Activated CD4-positive, alpha-beta memory T cell treated with anti-CD3 and anti-CD28 coated beads, Interleukin-2, amount 10 ng/mL, durations not matched to agents 7 days and 5 days (primary cell): ENCODE results near the gene GUCA1A. TPM values are rescaled to one million over a fixed set of nuclear protein-coding genes. Genes with fewer than 3 reads are reported as not detected.

Source experiments
- CTCF ChIA-PET: fragments of 350-600 bp; sonication (Branson Sonifier 250); formaldehyde crosslinking; loops from one replicate; lab custom pipeline; 2021; ENCODE audit warnings: antibody characterized with exemption, inconsistent platforms; lab: Charles Lee
- POLR2A ChIA-PET: fragments of 350-600 bp; sonication (Branson Sonifier 250); formaldehyde crosslinking; loops from one replicate; lab custom pipeline; 2021; ENCODE audit warnings: antibody characterized with exemption; lab: Charles Lee
- DNase-seq: peaks from one replicate; pipeline ENCODE4 v3.0.0-alpha.2; 2020
- H3K27ac Mint-ChIP-seq: one replicate; pipeline ENCODE4 v1.8.0; 2021; ENCODE audit warnings: mild to moderate bottlenecking, mixed read lengths
- H3K27me3 Mint-ChIP-seq: one replicate; pipeline ENCODE4 v1.8.0; 2021; ENCODE audit warnings: mixed read lengths
- H3K36me3 Mint-ChIP-seq: one replicate; pipeline ENCODE4 v1.8.0; 2021; ENCODE audit warnings: low read depth, mixed read lengths
- H3K4me1 Mint-ChIP-seq: one replicate; pipeline ENCODE4 v1.8.0; 2021; ENCODE audit warnings: mixed read lengths
- H3K4me3 Mint-ChIP-seq: one replicate; pipeline ENCODE4 v1.8.0; 2021; ENCODE audit warnings: mild to moderate bottlenecking, mixed read lengths
- H3K9me3 Mint-ChIP-seq: one replicate; pipeline ENCODE4 v1.8.0; 2021; ENCODE audit warnings: mixed read lengths
- total RNA-seq, 2 experiments: library from RNA; stranded (reverse); gene quantifications; one replicate each; pipeline ENCODE4 v1.2.3, GENCODE V29; 2021

The GUCA1A gene
- total RNA-seq, 2 experiments from 2014 or later = not detected

DNA sequence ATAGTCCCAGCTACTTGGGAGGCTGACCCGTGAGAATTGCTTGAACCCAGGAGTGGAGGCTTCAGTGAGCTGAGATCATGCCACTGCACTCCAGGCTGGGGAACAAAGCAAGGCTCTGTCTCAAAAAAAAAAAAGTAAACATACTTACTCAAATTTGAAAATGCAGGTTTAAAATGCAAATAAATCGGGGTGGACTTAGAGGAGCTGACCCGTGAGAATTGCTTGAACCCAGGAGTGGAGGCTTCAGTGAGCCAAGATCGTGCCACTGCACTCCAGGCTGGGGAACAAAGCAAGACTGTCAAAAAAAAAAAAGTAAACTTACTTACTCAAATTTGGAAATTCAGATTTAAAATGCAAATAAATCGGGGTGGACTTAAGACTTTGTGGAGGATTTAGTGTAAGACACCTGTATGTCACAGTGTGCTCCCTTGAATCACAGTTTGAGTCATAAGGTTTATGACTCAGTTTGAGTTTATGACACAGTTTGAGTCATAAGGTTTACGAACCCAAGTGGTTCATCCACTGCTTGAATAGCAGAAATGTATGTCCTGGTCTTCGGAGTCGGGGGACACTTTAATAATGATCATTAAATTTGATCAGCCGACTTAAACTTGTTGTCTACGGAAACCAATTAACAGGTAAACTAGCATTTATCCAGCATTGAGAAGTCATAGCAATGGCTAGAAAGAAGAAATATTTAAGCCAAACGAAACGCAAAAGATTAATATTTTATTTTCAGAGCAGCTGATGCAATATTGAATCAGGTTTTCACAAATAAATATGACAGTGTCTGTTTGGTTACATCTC lies 51.3 kb downstream of the GUCA1A start:
- Mint-ChIP-seq H3K4me3 (no peak overlapping the region), H3K36me3 (peaks cover 11% of the 10 kb centered on the region), H3K27me3 (no peaks in the 10 kb centered on the region), H3K27ac (peak overlapping the region; percentile 69), H3K9me3 (no peaks in the 10 kb centered on the region), H3K4me1 (peaks cover 12% of the 10 kb centered on the region)
- DNase-seq = no peak
- ChIA-PET POLR2A (interaction anchor here (1.3 kb wide), 1 partner anchor 339 kb away, joined by 4 read pairs; the partner anchor contains the start of gene UBR2), CTCF (interaction anchor here (0.6 to 3.3 kb wide), 4 partner anchors 10 to 324 kb away, joined by 3 to 15 read pairs (median 6); no protein-coding TSS in a partner anchor)

DNA sequence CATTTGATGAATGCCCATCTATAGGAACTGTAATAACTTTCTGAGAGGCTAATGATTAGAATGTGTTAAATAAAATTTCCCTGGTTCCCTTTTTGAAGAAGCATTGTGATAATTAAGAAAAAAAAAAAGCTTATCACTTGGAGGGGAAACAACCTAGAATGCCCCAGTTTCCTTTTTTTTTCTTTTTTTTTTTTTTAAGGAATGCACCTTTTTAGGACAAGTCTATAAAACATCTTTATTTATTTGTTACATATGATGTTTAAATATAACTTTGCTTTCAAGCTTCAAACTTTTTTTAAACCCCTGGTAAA lies 51.8 kb downstream of the GUCA1A start:
- no peak overlapping the region for H3K4me3 Mint-ChIP-seq
- POLR2A ChIA-PET = interaction anchor here (1.3 kb wide), 1 partner anchor 339 kb away, joined by 4 read pairs; the partner anchor contains the start of gene UBR2

DNA sequence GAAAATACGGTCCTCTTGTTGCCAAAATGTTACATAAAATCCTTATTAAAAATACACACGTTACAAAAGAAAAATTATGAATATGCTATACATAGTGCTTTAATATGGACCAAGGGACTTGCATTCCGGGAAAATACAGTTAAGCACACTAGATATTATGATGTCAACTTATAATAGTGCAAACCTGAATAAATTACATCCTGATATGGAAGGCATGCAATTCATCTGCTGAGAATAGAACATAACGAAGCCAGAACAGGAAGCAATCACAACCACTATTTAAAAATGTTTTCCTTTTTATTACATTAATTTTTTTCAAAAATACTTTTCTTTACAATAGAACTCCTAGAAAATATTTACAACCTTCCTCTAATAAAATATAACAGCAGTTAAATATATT lies 52.3 kb downstream of the GUCA1A start:
- Mint-ChIP-seq H3K36me3 (peaks cover 12% of the 10 kb centered on the region), H3K27ac (no peak overlapping the region), H3K4me1 (peaks cover 12% of the 10 kb centered on the region), H3K9me3 (no peaks in the 10 kb centered on the region), H3K27me3 (no peaks in the 10 kb centered on the region), H3K4me3 (no peak overlapping the region)
- ChIA-PET POLR2A (interaction anchor here (1.3 kb wide), 1 partner anchor 338 kb away, joined by 4 read pairs; the partner anchor contains the start of gene UBR2), CTCF (interaction anchor here (0.7 to 3.3 kb wide), 3 partner anchors 11 to 322 kb away, joined by 3 to 15 read pairs (median 9); no protein-coding TSS in a partner anchor)
- DNase-seq = no peak

More for the DNA sequence above, 51.8 kb downstream of the GUCA1A start:
- Mint-ChIP-seq H3K36me3 (peaks cover 12% of the 10 kb centered on the region), H3K27me3 (no peaks in the 10 kb centered on the region), H3K4me1 (peaks cover 12% of the 10 kb centered on the region), H3K27ac (peak overlapping the region; percentile 47), H3K9me3 (no peaks in the 10 kb centered on the region)
- DNase-seq = no peak
- CTCF ChIA-PET = interaction anchor here (0.7 to 3.3 kb wide), 3 partner anchors 10 to 323 kb away, joined by 3 to 15 read pairs (median 9); no protein-coding TSS in a partner anchor

DNA sequence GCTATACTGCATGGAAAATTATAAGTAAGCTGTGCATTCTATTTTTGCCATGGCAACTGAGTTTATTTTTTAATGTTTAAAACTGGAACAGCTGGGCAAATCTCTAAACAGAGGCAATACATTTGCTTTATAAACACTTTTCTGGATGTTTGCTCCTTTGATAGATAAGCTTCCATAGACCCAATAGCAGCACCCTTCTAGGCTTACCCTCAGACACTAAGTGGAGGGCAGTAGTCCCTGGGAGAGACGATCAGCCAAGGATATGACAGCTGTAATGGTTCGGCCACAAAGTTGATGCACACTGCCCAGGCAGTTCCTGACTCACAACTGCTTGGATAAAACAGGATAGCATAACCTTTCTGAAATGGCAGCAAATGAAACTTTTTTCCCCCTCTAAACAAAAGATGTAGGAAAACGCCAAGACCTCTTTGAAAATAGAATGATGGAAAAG lies 53.0 kb downstream of the GUCA1A start:
- ChIA-PET POLR2A (no interaction called here), CTCF (interaction anchor here (1.1 to 3.3 kb wide), 3 partner anchors 9 to 321 kb away, joined by 3 to 15 read pairs (median 9); no protein-coding TSS in a partner anchor)
- no peak for DNase-seq
- Mint-ChIP-seq H3K4me1 (peaks cover 10% of the 10 kb centered on the region), H3K27me3 (no peaks in the 10 kb centered on the region), H3K36me3 (peaks cover 12% of the 10 kb centered on the region), H3K9me3 (no peaks in the 10 kb centered on the region), H3K27ac (no peak overlapping the region), H3K4me3 (no peak overlapping the region)

DNA sequence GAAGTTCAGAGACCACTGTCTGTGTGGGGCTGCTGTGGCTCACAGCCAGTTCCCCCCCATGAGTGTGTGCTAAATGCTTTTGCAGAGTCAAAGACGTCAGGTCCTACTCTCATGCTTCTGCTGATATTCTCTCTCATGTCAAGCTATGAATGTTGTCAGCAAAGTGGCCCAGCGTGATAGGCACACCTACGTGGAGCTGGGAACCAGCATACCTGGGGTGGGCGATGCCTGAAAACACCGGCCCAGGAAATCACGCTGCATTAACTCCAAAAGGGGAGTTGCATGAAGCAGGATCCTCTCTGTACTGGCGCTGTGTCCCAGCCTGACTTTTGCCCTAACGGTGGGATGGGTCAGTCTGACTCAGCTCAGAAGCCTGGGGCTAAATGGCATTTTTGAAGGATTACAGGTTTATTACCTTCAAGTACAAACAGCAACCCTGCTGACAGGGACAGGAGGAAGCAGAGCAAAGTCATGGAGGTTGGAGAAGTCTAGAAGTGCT lies 53.5 kb downstream of the GUCA1A start:
- ChIA-PET CTCF (interaction anchor here (1.1 to 3.3 kb wide), 3 partner anchors 10 to 321 kb away, joined by 3 to 15 read pairs (median 9); no protein-coding TSS in a partner anchor), POLR2A (no interaction called here)
- H3K27ac Mint-ChIP-seq = no peak overlapping the region
- peaks cover 12% of the 10 kb centered on the region for H3K36me3 Mint-ChIP-seq
- no peak overlapping the region for H3K4me3 Mint-ChIP-seq
- no peaks in the 10 kb centered on the region for H3K27me3 Mint-ChIP-seq
- DNase-seq = no peak
- H3K4me1 Mint-ChIP-seq = peaks cover 10% of the 10 kb centered on the region
- no peaks in the 10 kb centered on the region for H3K9me3 Mint-ChIP-seq

DNA sequence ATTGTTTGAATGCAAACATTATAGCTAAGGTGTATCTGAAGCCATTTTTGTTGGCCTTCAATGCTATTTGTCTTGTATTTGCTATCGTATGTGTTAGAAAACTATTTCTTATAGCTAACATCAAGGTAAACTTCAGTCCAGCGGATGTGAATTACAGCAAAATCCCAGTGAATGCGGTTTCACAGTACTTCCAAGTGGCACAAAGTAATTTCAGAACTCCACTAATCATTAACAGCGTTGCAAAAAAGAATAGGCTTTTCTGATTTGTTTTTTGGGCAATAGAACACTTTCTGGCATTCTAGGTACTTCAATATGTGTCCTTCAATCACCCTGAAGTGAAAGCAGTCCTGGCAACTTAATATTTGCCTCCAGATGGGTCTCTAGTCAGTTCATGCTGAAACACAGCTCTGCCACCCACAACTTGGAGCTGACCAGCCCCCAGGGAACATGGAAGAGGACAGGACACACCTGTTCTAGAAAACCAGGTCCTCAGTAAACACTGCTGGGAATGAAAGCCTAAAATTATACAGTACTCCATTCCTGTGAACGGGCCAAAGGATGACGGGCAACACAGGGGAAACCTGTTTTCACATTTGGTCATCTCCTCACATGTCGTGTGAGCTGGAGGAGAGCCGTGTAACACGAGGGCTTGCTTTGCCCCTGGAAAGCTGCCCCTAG lies 54.1 kb downstream of the GUCA1A start:
- peaks cover 10% of the 10 kb centered on the region for H3K4me1 Mint-ChIP-seq
- H3K9me3 Mint-ChIP-seq = no peaks in the 10 kb centered on the region
- no peak overlapping the region for H3K27ac Mint-ChIP-seq
- peaks cover 18% of the 10 kb centered on the region for H3K36me3 Mint-ChIP-seq
- POLR2A ChIA-PET = no interaction called here
- no peaks in the 10 kb centered on the region for H3K27me3 Mint-ChIP-seq
- H3K4me3 Mint-ChIP-seq = no peak overlapping the region
- DNase-seq = no peak
- CTCF ChIA-PET = interaction anchor here (1.1 to 3.3 kb wide), 2 partner anchors 10 to 320 kb away, joined by 3 to 15 read pairs; no protein-coding TSS in a partner anchor

DNA sequence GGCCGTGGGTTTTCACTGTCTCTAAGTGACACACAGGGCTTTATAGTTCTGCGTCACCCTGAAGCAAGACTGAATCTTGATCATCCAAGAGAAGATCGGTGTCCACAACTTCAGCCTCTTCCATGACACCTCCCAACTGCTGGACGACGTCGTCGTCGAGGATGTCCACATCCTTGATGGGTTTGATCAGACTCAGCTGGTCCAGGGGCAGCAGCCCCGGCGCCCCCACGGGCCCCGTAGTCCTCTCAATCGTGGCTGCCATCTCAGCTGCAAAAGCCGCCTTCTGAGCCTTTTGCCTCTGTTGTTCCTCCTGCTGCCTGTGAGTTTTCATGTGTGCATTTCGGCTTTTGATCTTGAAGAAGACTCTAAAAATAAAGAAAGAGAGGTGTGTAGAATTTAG lies 55.1 kb downstream of the GUCA1A start:
- POLR2A ChIA-PET = no interaction called here
- Mint-ChIP-seq H3K9me3 (no peaks in the 10 kb centered on the region), H3K27me3 (no peaks in the 10 kb centered on the region), H3K36me3 (peaks cover 21% of the 10 kb centered on the region), H3K4me3 (no peak overlapping the region), H3K27ac (no peak overlapping the region), H3K4me1 (peaks cover 10% of the 10 kb centered on the region)
- CTCF ChIA-PET = no interaction called here
- DNase-seq = no peak

Other genes with a start within 250 kb of the GUCA1A start
- 100 to 1,000 TPM; 456 to 464 TPM for gene CCND3, start 231.6 kb upstream of the GUCA1A start, total RNA-seq
- 10 to 100 TPM; 48.0 to 55.1 TPM for gene TAF8, start 122.8 kb upstream of the GUCA1A start, total RNA-seq
- gene C6orf132, start 30.7 kb upstream of the GUCA1A start, total RNA-seq = under 1 TPM; 0.05 to 0.10 TPM
- gene GUCA1B, start 21.6 kb downstream of the GUCA1A start, total RNA-seq = 1 to 10 TPM in 1 of 2 experiments, under 1 TPM in 1; 0.65 to 1.2 TPM
- 10 to 100 TPM; 28.4 to 32.8 TPM for gene MRPS10, start 44.5 kb downstream of the GUCA1A start, total RNA-seq